ENCODE data around the gene SVIL.

DNA sequence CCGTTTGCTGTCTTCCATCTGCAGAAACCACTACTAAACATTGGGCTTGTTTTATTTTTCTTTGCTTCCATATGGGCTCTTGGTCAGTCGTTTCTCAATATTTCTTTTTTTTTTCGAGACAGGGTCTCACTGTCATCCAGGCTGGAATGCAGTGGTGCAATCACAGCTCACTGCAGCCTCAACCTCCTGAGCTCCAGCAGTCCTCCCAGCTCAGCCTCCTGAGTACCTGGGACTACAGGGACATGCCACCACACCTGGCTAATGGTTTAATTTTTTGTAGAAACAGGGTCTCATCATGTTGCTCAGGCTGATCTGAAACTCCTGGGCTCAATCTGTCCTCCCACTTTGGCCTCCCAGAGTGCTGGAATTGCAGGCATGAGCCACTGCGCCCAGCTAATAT, 182.8 kb downstream of the SVIL start:
- TF ChIP-seq EZH2 (optimal IDR thresholded peaks at IDR 0.05; ENCODE audit: low read depth, low read length) (no peak), EZH2phosphoT487 (IDR thresholded peaks at IDR 0.05; ENCODE audit: low read length) (no peak)
- TF ChIP-seq, protein P1, sequence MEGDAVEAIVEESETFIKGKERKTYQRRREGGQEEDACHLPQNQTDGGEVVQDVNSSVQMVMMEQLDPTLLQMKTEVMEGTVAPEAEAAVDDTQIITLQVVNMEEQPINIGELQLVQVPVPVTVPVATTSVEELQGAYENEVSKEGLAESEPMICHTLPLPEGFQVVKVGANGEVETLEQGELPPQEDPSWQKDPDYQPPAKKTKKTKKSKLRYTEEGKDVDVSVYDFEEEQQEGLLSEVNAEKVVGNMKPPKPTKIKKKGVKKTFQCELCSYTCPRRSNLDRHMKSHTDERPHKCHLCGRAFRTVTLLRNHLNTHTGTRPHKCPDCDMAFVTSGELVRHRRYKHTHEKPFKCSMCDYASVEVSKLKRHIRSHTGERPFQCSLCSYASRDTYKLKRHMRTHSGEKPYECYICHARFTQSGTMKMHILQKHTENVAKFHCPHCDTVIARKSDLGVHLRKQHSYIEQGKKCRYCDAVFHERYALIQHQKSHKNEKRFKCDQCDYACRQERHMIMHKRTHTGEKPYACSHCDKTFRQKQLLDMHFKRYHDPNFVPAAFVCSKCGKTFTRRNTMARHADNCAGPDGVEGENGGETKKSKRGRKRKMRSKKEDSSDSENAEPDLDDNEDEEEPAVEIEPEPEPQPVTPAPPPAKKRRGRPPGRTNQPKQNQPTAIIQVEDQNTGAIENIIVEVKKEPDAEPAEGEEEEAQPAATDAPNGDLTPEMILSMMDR (IDR thresholded peaks at IDR 0.05; ENCODE audit: low read length): no peak

Measured in MM.1S (cell line).